ENCODE measurements around the gene CD36.

Gene CD36

GRCh38 chr7:80637911-80638765 is at the start of gene CD36:
CD36 (plus strand) TSS chr7:80638642; CDS start chr7:80646741, 8,099 bp downstream.
- Mint-ChIP-seq H3K27ac (ENCODE audit: low read depth) (no peak within 1 kb of the TSS), H3K27me3 (no peaks in the 10 kb centered on the region), H3K4me3 (no peak within 1 kb of the TSS), H3K4me1 (no peaks in the 10 kb centered on the region), H3K9me3 (no peaks in the 10 kb centered on the region), H3K36me3 (ENCODE audit: insufficient read depth) (no peaks in the 10 kb centered on the region)
- DNase-seq (ENCODE audit: low spot score in 2 of 2), result no peak
- no peak for ATAC-seq (replicated peaks; ENCODE audit: extremely low read depth, poor library complexity, severe bottlenecking)

GRCh38 chr7:80589631-80590030 is 48.8 kb upstream of the CD36 start:
- DNase-seq (ENCODE audit: low spot score in 2 of 2) (no peak), ATAC-seq (replicated peaks; ENCODE audit: extremely low read depth, poor library complexity, severe bottlenecking) (no peak)
- no peak overlapping the region for H3K4me3 Mint-ChIP-seq
- H3K36me3 Mint-ChIP-seq (ENCODE audit: insufficient read depth), result peaks cover 2% of the 10 kb centered on the region
- H3K9me3 Mint-ChIP-seq, result peaks cover 10% of the 10 kb centered on the region
- no peak overlapping the region for H3K27ac Mint-ChIP-seq (ENCODE audit: low read depth)
- no peaks in the 10 kb centered on the region for H3K27me3 Mint-ChIP-seq
- H3K4me1 Mint-ChIP-seq, result no peaks in the 10 kb centered on the region

DNA sequence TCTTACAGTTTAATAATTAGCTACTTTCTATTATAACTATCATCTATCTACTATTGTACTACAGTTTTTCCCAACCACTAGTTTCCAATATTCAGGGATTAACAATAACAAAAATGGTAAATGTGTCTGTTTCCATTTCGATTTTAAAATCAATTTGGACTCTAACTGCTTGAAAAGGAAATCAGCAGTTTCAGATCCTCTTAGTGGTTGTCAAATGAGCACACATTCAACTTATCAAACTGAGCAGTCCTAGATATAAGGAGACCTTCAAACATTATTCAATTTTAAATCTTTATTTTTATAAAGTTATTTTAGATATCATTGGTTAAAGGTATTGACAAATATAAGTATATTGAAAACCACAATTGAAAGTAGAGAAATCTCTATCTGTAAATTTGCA is 46.8 kb upstream of the CD36 start:
- Mint-ChIP-seq H3K36me3 (ENCODE audit: insufficient read depth) (peaks cover under 1% of the 10 kb centered on the region), H3K27me3 (no peaks in the 10 kb centered on the region), H3K4me1 (no peaks in the 10 kb centered on the region), H3K4me3 (no peak overlapping the region), H3K27ac (ENCODE audit: low read depth) (no peak overlapping the region), H3K9me3 (peaks cover 18% of the 10 kb centered on the region)
- ATAC-seq (replicated peaks; ENCODE audit: extremely low read depth, poor library complexity, severe bottlenecking) (no peak), DNase-seq (ENCODE audit: low spot score in 2 of 2) (no peak)

DNA sequence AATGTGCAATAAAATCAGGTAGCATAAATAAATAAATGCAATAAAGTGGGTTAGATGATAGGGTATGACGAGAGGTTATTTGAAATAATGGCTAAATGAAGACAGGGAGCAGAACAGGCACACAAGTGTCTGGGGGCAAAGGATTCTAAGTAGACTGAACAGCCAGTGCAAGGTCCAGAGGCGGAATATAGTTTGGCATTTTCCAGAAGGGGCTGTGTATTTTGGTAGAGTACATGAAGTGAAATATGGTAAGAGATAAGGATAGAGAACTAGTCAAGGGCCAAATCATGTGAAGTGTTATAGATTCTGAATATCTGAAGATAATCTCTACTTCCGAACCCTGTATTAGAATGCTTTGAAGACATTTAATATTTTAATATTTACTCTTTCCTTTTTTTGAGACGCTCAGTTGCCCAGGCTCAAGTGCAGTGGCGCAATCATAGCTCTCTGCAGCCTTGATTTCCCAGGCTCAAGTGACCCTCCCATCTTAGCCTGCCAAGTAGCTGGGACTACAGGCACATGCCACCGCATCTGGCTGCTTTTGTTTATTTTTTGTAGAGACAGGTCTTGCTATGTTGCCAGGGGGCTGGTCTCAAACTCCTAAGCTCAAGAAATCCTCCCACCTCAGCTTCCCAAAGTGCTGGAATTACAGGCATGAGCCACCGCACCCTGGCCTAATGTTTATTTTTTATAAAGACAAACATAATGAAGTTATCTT is 44.4 kb upstream of the CD36 start:
- Mint-ChIP-seq H3K36me3 (ENCODE audit: insufficient read depth) (no peaks in the 10 kb centered on the region), H3K27ac (ENCODE audit: low read depth) (no peak overlapping the region), H3K9me3 (peaks cover 18% of the 10 kb centered on the region), H3K27me3 (no peaks in the 10 kb centered on the region), H3K4me1 (no peaks in the 10 kb centered on the region), H3K4me3 (no peak overlapping the region)
- ATAC-seq (replicated peaks; ENCODE audit: extremely low read depth, poor library complexity, severe bottlenecking) (no peak), DNase-seq (ENCODE audit: low spot score in 2 of 2) (no peak)

DNA sequence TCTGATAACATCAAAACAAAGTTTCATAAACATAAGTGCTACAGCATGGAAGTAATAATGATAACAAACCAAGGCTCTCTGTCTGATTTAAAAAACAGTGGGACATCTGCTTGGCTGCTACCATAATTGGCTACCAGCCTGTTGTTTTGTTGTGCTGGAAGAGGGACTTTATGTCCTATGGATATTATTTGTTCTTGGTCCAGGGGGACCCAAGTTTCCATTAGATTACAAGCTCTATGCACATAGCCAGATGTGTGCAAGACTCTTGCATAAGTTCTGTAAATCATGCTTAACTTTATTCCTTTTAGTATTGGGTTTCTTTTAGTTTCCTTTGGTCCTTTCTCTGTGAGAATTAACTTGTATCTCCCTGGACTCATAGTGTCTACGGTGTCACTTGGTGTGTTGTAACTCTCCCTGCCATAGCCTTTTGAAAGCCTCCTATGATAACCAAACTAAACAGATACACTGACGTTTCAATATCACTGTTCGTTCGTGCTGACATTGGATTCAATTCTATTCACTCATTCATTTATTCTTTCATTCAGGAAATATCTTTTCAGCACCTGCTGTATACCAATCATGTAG is 41.4 kb upstream of the CD36 start:
- no peaks in the 10 kb centered on the region for H3K27me3 Mint-ChIP-seq
- ATAC-seq (replicated peaks; ENCODE audit: extremely low read depth, poor library complexity, severe bottlenecking) (no peak), DNase-seq (ENCODE audit: low spot score in 2 of 2) (no peak)
- no peak overlapping the region for H3K27ac Mint-ChIP-seq (ENCODE audit: low read depth)
- H3K4me1 Mint-ChIP-seq, result no peaks in the 10 kb centered on the region
- H3K9me3 Mint-ChIP-seq, result peaks cover 18% of the 10 kb centered on the region
- no peaks in the 10 kb centered on the region for H3K36me3 Mint-ChIP-seq (ENCODE audit: insufficient read depth)
- H3K4me3 Mint-ChIP-seq, result no peak overlapping the region

DNA sequence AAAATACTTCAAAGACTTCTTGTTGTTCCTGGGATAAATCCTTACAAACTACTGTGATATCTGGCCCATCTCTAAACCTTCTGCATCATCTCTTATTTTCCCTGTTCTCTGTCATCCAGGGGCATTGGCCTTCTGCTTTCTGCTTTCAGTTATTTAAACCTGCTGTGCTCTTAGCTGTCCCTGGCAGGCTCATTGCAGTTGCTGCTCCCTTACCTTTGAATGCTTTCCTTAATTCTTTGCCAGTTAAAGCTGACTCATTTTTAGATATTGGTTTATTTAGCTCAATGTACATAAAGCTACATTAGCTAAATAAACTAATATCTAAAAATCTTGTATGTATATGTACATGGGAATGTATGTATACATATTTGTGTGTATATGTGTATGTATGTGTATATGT is 40.6 kb upstream of the CD36 start:
- H3K4me3 Mint-ChIP-seq, result no peak overlapping the region
- H3K27me3 Mint-ChIP-seq, result no peaks in the 10 kb centered on the region
- H3K4me1 Mint-ChIP-seq, result no peaks in the 10 kb centered on the region
- H3K27ac Mint-ChIP-seq (ENCODE audit: low read depth), result no peak overlapping the region
- ATAC-seq (replicated peaks; ENCODE audit: extremely low read depth, poor library complexity, severe bottlenecking) (no peak), DNase-seq (ENCODE audit: low spot score in 2 of 2) (no peak)
- H3K9me3 Mint-ChIP-seq, result peaks cover 18% of the 10 kb centered on the region
- H3K36me3 Mint-ChIP-seq (ENCODE audit: insufficient read depth), result no peaks in the 10 kb centered on the region

DNA sequence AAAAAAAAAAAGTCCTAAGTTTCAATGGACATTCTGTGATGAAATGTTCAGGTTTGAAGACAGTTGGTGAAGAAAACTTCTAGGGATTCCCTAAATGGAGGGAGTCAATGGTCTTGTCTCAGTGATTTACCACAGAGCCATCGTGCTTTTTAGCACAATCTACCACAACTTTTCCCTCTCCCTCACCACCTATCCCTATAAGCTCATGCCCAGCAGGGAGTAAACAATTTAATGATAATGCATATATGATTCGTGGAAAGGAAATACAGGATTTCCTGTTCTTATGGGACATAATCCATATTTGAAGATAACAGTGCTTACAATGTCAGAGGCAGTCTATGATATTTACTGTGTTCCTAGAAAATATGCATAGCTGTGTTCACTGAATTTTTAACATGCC is 38.4 kb upstream of the CD36 start:
- no peaks in the 10 kb centered on the region for H3K4me1 Mint-ChIP-seq
- H3K36me3 Mint-ChIP-seq (ENCODE audit: insufficient read depth), result no peaks in the 10 kb centered on the region
- H3K4me3 Mint-ChIP-seq, result no peak overlapping the region

GRCh38 chr7:80601999-80602398 is 36.4 kb upstream of the CD36 start:
- no peak overlapping the region for H3K27ac Mint-ChIP-seq (ENCODE audit: low read depth)
- no peaks in the 10 kb centered on the region for H3K27me3 Mint-ChIP-seq
- H3K36me3 Mint-ChIP-seq (ENCODE audit: insufficient read depth), result no peaks in the 10 kb centered on the region
- H3K9me3 Mint-ChIP-seq, result peaks cover 12% of the 10 kb centered on the region
- no peaks in the 10 kb centered on the region for H3K4me1 Mint-ChIP-seq
- ATAC-seq (replicated peaks; ENCODE audit: extremely low read depth, poor library complexity, severe bottlenecking) (no peak), DNase-seq (ENCODE audit: low spot score in 2 of 2) (no peak)
- H3K4me3 Mint-ChIP-seq, result no peak overlapping the region

More for the DNA sequence above, 38.4 kb upstream of the CD36 start:
- H3K27ac Mint-ChIP-seq (ENCODE audit: low read depth), result no peak overlapping the region
- no peaks in the 10 kb centered on the region for H3K27me3 Mint-ChIP-seq
- ATAC-seq (replicated peaks; ENCODE audit: extremely low read depth, poor library complexity, severe bottlenecking), result no peak
- DNase-seq (ENCODE audit: low spot score in 2 of 2), result no peak
- peaks cover 18% of the 10 kb centered on the region for H3K9me3 Mint-ChIP-seq

- Mint-ChIP-seq H3K4me3 (no peak overlapping the region), H3K4me1 (no peaks in the 10 kb centered on the region), H3K27ac (ENCODE audit: low read depth) (no peak overlapping the region), H3K27me3 (no peaks in the 10 kb centered on the region), H3K36me3 (ENCODE audit: insufficient read depth) (no peaks in the 10 kb centered on the region), H3K9me3 (peaks cover 3% of the 10 kb centered on the region)
- ATAC-seq (replicated peaks; ENCODE audit: extremely low read depth, poor library complexity, severe bottlenecking) (no peak), DNase-seq (ENCODE audit: low spot score in 2 of 2) (no peak)
These were observed 34.5 kb upstream of the CD36 start for GRCh38 chr7:80603940-80604339.

GRCh38 chr7:80604436-80604835 is 34.0 kb upstream of the CD36 start:
- no peak for DNase-seq (ENCODE audit: low spot score in 2 of 2)
- peaks cover 3% of the 10 kb centered on the region for H3K9me3 Mint-ChIP-seq
- ATAC-seq (replicated peaks; ENCODE audit: extremely low read depth, poor library complexity, severe bottlenecking), result no peak
- no peak overlapping the region for H3K4me3 Mint-ChIP-seq
- no peaks in the 10 kb centered on the region for H3K4me1 Mint-ChIP-seq
- no peaks in the 10 kb centered on the region for H3K27me3 Mint-ChIP-seq
- no peaks in the 10 kb centered on the region for H3K36me3 Mint-ChIP-seq (ENCODE audit: insufficient read depth)
- H3K27ac Mint-ChIP-seq (ENCODE audit: low read depth), result no peak overlapping the region

DNA sequence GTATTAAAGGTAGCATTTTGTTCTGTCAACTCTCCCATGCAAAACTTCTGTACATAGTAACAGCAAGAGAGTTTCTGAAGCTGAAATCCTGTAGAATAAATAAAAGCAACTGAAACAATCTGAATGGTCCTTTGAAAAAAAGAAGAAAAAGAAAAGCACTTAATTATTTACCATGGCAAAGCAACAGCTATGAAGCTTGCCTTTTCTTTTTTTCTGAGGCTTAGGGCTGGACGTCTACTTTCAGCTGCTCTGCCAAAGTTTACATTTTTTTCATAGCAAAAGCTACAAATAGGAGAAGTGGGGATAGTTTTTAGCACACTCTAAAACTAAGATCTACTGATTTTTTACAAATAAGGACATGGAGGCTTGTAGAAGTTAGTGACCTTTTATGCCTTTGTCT is 31.3 kb upstream of the CD36 start:
- H3K9me3 Mint-ChIP-seq, result peaks cover 9% of the 10 kb centered on the region

GRCh38 chr7:80608336-80608735 is 30.1 kb upstream of the CD36 start:
- no peak for DNase-seq (ENCODE audit: low spot score in 2 of 2)
- H3K27me3 Mint-ChIP-seq, result no peaks in the 10 kb centered on the region
- ATAC-seq (replicated peaks; ENCODE audit: extremely low read depth, poor library complexity, severe bottlenecking), result no peak
- no peaks in the 10 kb centered on the region for H3K36me3 Mint-ChIP-seq (ENCODE audit: insufficient read depth)
- no peaks in the 10 kb centered on the region for H3K4me1 Mint-ChIP-seq
- H3K4me3 Mint-ChIP-seq, result no peak overlapping the region
- no peak overlapping the region for H3K27ac Mint-ChIP-seq (ENCODE audit: low read depth)
- H3K9me3 Mint-ChIP-seq, result peaks cover 9% of the 10 kb centered on the region

More for the DNA sequence above, 31.3 kb upstream of the CD36 start:
- H3K4me1 Mint-ChIP-seq, result no peaks in the 10 kb centered on the region
- H3K27ac Mint-ChIP-seq (ENCODE audit: low read depth), result no peak overlapping the region
- H3K27me3 Mint-ChIP-seq, result no peaks in the 10 kb centered on the region
- no peak overlapping the region for H3K4me3 Mint-ChIP-seq
- DNase-seq (ENCODE audit: low spot score in 2 of 2), result no peak
- ATAC-seq (replicated peaks; ENCODE audit: extremely low read depth, poor library complexity, severe bottlenecking), result no peak
- H3K36me3 Mint-ChIP-seq (ENCODE audit: insufficient read depth), result no peaks in the 10 kb centered on the region

GRCh38 chr7:80609751-80610150 is 28.7 kb upstream of the CD36 start:
- Mint-ChIP-seq H3K4me1 (no peaks in the 10 kb centered on the region), H3K9me3 (peaks cover 14% of the 10 kb centered on the region), H3K27ac (ENCODE audit: low read depth) (no peak overlapping the region), H3K27me3 (no peaks in the 10 kb centered on the region), H3K36me3 (ENCODE audit: insufficient read depth) (no peaks in the 10 kb centered on the region), H3K4me3 (no peak overlapping the region)
- DNase-seq (ENCODE audit: low spot score in 2 of 2) (no peak), ATAC-seq (replicated peaks; ENCODE audit: extremely low read depth, poor library complexity, severe bottlenecking) (no peak)

Data from central memory CD8-positive, alpha-beta T cell (primary cell).